Endodermal cell (in vitro differentiated cells): ENCODE measurements around the gene HACD3. TPM values are rescaled to one million over a fixed set of nuclear protein-coding genes. Genes with fewer than 3 reads are reported as not detected.

Experiments
- DNase-seq: peaks from one replicate; pipeline ENCODE4 v3.0.0-alpha.2; 2017
- H3K27ac ChIP-seq: 2 replicates; pipeline ENCODE4 v1.5.1; 2013; ENCODE audit warnings: mild to moderate bottlenecking, low read depth, low read length, moderate library complexity
- H3K27me3 ChIP-seq: 2 replicates; pipeline ENCODE4 v1.6.1; 2013; ENCODE audit warnings: mild to moderate bottlenecking, low read length, moderate library complexity; ENCODE audit not compliant: insufficient read depth, control insufficient read depth, poor library complexity, severe bottlenecking
- H3K36me3 ChIP-seq: 2 replicates; pipeline ENCODE4 v1.7.0; 2013; ENCODE audit warnings: mild to moderate bottlenecking, low read length, moderate library complexity; ENCODE audit not compliant: control insufficient read depth, insufficient read depth
- H3K4me1 ChIP-seq: one replicate; pipeline ENCODE4 v1.7.0; 2013; ENCODE audit warnings: low read length; ENCODE audit not compliant: control insufficient read depth, insufficient read depth
- H3K4me3 ChIP-seq: 2 replicates; pipeline ENCODE4 v1.5.1; 2013; ENCODE audit warnings: mild to moderate bottlenecking, low read length, moderate library complexity
- H3K9ac ChIP-seq: 2 replicates; pipeline ENCODE4 v1.6.1; 2013; ENCODE audit warnings: mild to moderate bottlenecking, low read length, moderate library complexity; ENCODE audit not compliant: poor library complexity, severe bottlenecking; ENCODE audit errors: extremely low read depth
- H3K9me3 ChIP-seq: 2 replicates; pipeline ENCODE4 v1.6.1; 2013; ENCODE audit warnings: mild to moderate bottlenecking, low read length, moderate library complexity; ENCODE audit not compliant: control insufficient read depth
- H3K27ac Mint-ChIP-seq: 2 replicates; pipeline ENCODE4 v1.8.0; 2020; ENCODE audit warnings: mixed read lengths
- H3K27me3 Mint-ChIP-seq: 2 replicates; pipeline ENCODE4 v1.8.0; 2021; ENCODE audit warnings: mild to moderate bottlenecking, mixed read lengths; ENCODE audit not compliant: insufficient read depth
- H3K36me3 Mint-ChIP-seq: 2 replicates; pipeline ENCODE4 v1.8.0; 2020; ENCODE audit warnings: low read depth, mixed read lengths
- H3K4me1 Mint-ChIP-seq: 2 replicates; pipeline ENCODE4 v1.8.0; 2020; ENCODE audit warnings: mixed read lengths
- H3K4me3 Mint-ChIP-seq: 2 replicates; pipeline ENCODE4 v1.8.0; 2020; ENCODE audit warnings: mild to moderate bottlenecking, moderate library complexity, mixed read lengths
- H3K9me3 Mint-ChIP-seq: 2 replicates; pipeline ENCODE4 v1.8.0; 2020; ENCODE audit warnings: mild to moderate bottlenecking, mixed read lengths
- CTCF ChIP-seq: fragments of 200-600 bp; sonication (generic); conservative IDR thresholded peaks from 2 replicates; pipeline ENCODE4 v1.5.0; 2021; ENCODE audit warnings: antibody characterized with exemption, mild to moderate bottlenecking
- WGBS, 2 experiments: methylation state at CpG; one replicate each; pipeline versions ENCODE4 v1.1.5 to v1.1.7; 2013; ENCODE audit warnings: missing lambda C conversion rate in 2 of 2, mixed read lengths in 1 of 2; ENCODE audit not compliant: insufficient coverage in 1 of 2, insufficient read length in 1 of 2; 5-methylcytosine and 5-hydroxymethylcytosine counted together
- total RNA-seq, 2 donors: library from RNA; stranded (reverse); fragmentation: NEBNext Ultra II Directional in 1 of 2; extraction: Animal tissue kit (Norgen Biotek cat#: 25700) in 1 of 2; gene quantifications; 2 replicates in 1 of 2; 3 replicates in 1 of 2; pipeline ENCODE4 v1.2.1, GENCODE V29; 2021

HACD3 gene
- total RNA-seq, 2 donors from 2014 or later = 129 to 201 TPM

DNA sequence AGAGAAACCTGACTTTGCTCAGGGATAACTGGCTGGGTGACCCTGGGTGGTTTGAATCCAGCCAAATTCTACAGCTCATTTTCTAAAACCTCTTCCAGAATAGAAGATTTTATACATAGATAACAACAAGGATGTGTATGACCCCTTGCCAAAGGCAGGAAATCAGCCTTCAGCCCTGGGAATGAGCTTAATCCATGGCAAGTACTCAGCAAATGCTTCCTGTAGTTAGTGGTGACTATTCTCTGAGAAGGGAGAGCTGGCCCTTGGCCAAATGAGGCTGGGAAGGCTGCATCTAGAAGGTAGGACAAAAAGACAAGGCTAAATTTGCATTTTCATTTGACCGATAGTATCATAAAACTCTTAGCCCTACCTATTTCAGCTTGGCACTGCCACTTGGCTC lies 4.6 kb upstream of the HACD3 start:
- DNase-seq = no peak
- Mint-ChIP-seq H3K27me3 (no peaks in the 10 kb centered on the region), H3K9me3 (peaks cover 3% of the 10 kb centered on the region), H3K4me3 (no peak overlapping the region), H3K36me3 (no peaks in the 10 kb centered on the region), H3K4me1 (peaks cover 16% of the 10 kb centered on the region), H3K27ac (no peak overlapping the region)
- peaks cover 4% of the 10 kb centered on the region for H3K27me3 ChIP-seq
- no peaks in the 10 kb centered on the region for H3K36me3 ChIP-seq
- WGBS, 2 experiments = 100% methylated on average over 1 of the region's 1 CpG
- no peak overlapping the region for H3K9ac ChIP-seq
- H3K9me3 ChIP-seq = no peaks in the 10 kb centered on the region
- no peak for TF ChIP-seq CTCF
- no peaks in the 10 kb centered on the region for H3K4me1 ChIP-seq
- no peak overlapping the region for H3K27ac ChIP-seq
- H3K4me3 ChIP-seq = no peak overlapping the region

DNA sequence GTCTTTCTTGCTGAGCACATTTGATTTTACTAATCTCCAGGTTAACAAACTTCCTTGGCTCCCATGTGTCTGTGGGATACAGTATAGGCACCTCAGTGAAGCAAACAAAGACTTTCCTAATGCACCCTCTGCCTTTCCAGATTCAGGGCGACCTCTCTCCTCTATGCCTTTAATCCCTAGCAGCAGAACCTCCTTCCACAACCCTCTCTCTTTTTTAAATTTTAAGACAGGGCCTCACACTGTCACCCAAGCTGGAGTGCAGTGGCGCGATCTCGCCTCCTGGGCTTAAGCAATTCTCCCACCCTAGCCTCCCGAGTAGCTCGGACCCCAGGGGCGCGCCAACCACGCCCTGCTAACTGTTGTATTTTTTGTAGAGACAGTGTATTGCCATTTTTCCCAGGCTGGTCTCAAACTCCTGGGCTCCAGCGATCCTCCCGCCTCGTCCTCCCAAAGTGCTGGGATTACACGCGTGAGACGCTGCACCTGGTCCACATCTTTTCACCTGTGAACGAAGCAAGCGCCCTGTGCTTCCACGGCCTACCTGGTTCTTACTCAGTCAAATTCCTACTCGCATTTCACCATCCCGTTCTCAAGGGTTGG lies 1.7 kb upstream of the HACD3 start:
- Mint-ChIP-seq H3K4me1 (peaks cover 32% of the 10 kb centered on the region), H3K27me3 (no peaks in the 10 kb centered on the region), H3K36me3 (peaks cover 4% of the 10 kb centered on the region), H3K9me3 (no peaks in the 10 kb centered on the region), H3K4me3 (no peak overlapping the region), H3K27ac (no peak overlapping the region)
- Histone ChIP-seq H3K9me3 (no peaks in the 10 kb centered on the region), H3K27me3 (peaks cover 4% of the 10 kb centered on the region), H3K9ac (no peak overlapping the region), H3K27ac (no peak overlapping the region), H3K36me3 (no peaks in the 10 kb centered on the region), H3K4me1 (no peaks in the 10 kb centered on the region), H3K4me3 (no peak overlapping the region)
- DNase-seq = peak; percentile 63
- WGBS, 2 experiments = 91 to 94% methylated on average over 20 of the region's 20 CpGs
- peak; percentile 46 for TF ChIP-seq CTCF

DNA sequence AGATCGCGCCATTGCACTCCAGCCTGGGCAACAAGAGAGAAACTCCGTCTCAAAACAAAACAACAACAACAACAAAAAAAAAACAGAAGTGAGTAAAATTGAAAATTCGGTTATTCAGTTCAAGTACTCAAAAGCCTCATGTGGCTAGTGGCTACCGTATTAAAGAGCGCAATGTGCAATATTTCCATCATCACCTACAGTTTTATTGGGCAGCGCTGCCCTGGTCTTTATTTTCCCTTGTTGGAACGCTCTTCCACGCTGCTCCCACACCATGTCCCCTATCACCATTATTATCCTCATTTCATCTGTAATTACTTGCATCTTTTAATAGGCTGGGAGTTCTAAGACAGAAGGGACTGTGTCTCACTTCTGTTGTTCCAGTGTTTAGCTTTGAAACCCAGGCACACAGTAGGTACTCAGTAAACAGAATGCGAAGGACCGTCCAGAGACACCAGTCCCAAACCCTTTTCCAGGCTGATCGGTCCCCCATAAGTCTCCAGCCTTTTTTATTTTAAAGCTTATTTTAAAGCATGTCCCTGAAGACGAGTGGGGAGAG lies 423 bp upstream of the HACD3 start:
- Mint-ChIP-seq H3K4me1 (peaks cover 41% of the 10 kb centered on the region), H3K9me3 (no peaks in the 10 kb centered on the region), H3K27me3 (no peaks in the 10 kb centered on the region), H3K36me3 (peaks cover 8% of the 10 kb centered on the region), H3K27ac (peak overlapping the region; percentile 22), H3K4me3 (peak overlapping the region; percentile 72)
- Histone ChIP-seq H3K4me3 (peak overlapping the region; percentile 71), H3K36me3 (peaks cover 7% of the 10 kb centered on the region), H3K27ac (no peak overlapping the region), H3K9ac (peak overlapping the region; percentile 89), H3K9me3 (no peaks in the 10 kb centered on the region), H3K27me3 (peaks cover 4% of the 10 kb centered on the region), H3K4me1 (no peaks in the 10 kb centered on the region)
- DNase-seq = no peak
- 67 to 82% methylated on average over 6 to 13 of the region's 13 CpGs for WGBS, 2 experiments
- no peak for TF ChIP-seq CTCF
